Endothelial cell of umbilical vein (primary cell): ENCODE results near the gene TBC1D13.

ENCODE experiments used
- CTCF ChIP-seq, 2 donors: IDR thresholded peaks; 1 replicate in 1 of 2; 2 replicates in 1 of 2; pipeline ENCODE4 v1.5.1; 2011; ENCODE audit warnings: low read length in 2 of 2, mild to moderate bottlenecking in 2 of 2, moderate library complexity in 2 of 2, control low read depth in 1 of 2, inconsistent platforms in 1 of 2, low read depth in 1 of 2; ENCODE audit not compliant: insufficient read depth in 1 of 2; ENCODE audit errors: extremely low read depth in 1 of 2
- EZH2 ChIP-seq: IDR thresholded peaks from 2 replicates; pipeline ENCODE4 v1.6.1; 2012; ENCODE audit warnings: borderline replicate concordance, low read depth, mild to moderate bottlenecking, moderate library complexity, low read length, inconsistent platforms; ENCODE audit not compliant: severe bottlenecking
- FOS ChIP-seq: IDR thresholded peaks from 2 replicates; pipeline ENCODE4 v1.6.1; 2011; ENCODE audit warnings: mild to moderate bottlenecking, low read length, moderate library complexity, borderline replicate concordance; ENCODE audit not compliant: insufficient read depth
- JUN ChIP-seq: IDR thresholded peaks from 2 replicates; pipeline ENCODE4 v1.6.1; 2011; ENCODE audit warnings: borderline replicate concordance, low read depth; ENCODE audit not compliant: insufficient read length, insufficient read depth
- MYC ChIP-seq: IDR thresholded peaks from one replicate; pipeline ENCODE4 v1.6.1; 2011; ENCODE audit warnings: mild to moderate bottlenecking, low read depth, low read length
- POLR2A ChIP-seq: IDR thresholded peaks from 2 replicates; pipeline ENCODE4 v1.6.1; 2012; ENCODE audit warnings: low read depth, mild to moderate bottlenecking, control low read depth, low read length
- POLR2AphosphoS5 ChIP-seq: IDR thresholded peaks from 2 replicates; pipeline ENCODE4 v1.6.1; 2012; ENCODE audit warnings: low read depth, mild to moderate bottlenecking, control low read depth, low read length, moderate library complexity; ENCODE audit not compliant: insufficient read depth
- TF ChIP-seq, protein P1 (sequence below): IDR thresholded peaks from 2 replicates; pipeline ENCODE4 v1.6.1; 2011; ENCODE audit not compliant: insufficient read depth, insufficient read length

- TF ChIP-seq JUN, result no peak
- no peak for TF ChIP-seq POLR2A
- TF ChIP-seq CTCF (IDR thresholded peaks at IDR 0.05; ENCODE audit: extremely low read depth in 1 of 2, insufficient read depth in 1 of 2, low read depth in 1 of 2, low read length in 2 of 2), result no peak
- no peak for TF ChIP-seq POLR2AphosphoS5
- TF ChIP-seq EZH2, result no peak
- TF ChIP-seq, protein P1, sequence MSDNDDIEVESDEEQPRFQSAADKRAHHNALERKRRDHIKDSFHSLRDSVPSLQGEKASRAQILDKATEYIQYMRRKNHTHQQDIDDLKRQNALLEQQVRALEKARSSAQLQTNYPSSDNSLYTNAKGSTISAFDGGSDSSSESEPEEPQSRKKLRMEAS, result no peak
- TF ChIP-seq MYC, result no peak
- no peak for TF ChIP-seq FOS
These were observed 18.4 kb upstream of the TBC1D13 start for GRCh38 chr9:128768606-128769005.
